Measurements from ENCODE around the gene LSM10.

The LSM10 gene

DNA sequence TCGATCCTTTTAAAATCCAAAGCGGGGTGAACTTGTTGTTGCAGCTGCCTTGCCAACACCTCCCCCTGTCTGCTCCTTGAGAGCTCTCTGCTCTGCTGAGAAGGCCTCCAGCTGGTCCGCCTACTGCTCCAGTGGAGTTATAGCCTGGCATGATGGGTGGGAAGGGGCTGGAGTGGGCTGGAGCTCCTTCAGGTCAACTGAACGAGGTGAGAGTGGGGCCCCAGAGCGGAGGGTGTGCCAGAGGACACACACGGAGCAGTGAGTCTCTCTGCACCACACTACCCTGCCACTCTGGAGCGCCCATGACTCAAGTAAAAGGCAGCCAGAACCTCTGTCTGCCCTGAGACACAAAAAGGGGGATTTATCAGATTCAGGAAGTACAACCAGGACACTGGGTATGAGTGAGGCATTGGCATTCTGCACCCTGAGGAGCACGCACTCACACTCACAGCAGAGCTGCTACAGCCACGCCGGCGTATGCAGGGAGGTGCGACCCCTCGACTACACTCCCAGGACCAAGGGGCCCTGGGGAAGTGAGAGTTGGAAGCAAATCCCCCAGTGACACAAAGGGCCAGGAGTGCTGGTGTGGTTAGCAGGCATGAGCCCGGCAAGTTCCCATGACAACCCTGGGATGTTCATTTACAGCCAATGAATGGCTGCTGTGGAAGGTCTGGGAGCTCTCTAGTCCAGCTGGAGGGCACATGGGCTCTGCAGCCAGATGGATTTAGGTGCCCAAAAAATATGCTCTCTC lies 46.3 kb downstream of the LSM10 start:
- DNase-seq (ENCODE audit: low read depth): no peak

DNA sequence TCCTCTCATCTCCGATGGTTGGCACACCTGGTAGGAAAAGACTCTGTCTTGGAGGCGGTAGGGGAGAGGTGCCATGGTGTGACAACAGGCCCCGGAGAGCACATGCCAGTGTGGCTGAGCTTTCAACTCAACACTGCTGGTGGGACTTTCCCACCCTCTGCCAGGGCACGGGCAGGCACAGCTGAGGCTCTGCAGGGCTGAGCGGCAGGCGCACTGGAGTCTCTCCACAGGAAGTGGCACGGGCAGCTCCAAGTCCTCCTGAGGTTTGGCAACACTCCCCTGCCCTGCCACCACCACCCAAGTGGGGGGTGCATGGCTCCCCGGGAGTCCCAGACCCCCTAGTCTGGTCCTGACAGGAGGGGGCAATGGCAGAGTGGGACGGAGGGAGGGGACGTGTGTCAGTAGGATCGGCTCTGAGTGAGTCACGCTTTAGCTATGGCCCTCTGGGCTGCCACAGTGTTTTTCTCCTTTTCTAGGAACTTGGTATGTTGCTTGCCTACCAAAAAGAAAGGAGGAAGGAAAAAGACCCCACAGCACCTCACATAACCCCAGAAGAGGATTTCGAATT lies 47.0 kb downstream of the LSM10 start:
- DNase-seq (ENCODE audit: low read depth): peak; percentile 29

DNA sequence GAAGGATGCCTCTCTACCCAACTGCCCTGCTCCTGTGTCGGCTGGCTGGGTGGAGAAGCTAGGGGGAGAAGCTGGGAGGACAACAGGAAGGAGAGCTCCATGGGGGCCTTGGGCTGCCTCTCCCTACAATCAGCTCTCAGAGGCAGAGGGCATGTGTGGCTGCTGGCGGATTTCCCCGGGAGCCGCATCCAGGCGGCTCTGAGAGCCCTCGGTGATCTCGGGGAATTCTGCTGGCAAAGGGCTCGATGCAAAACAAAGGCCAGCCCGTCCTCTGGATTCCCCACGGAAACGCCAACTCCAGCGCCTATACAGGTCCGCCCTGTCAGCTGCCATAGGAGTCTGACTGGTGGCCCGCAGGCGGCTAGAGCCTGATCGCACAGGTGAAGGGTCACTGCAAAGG lies 47.9 kb downstream of the LSM10 start:
- DNase-seq (ENCODE audit: low read depth): no peak

DNA sequence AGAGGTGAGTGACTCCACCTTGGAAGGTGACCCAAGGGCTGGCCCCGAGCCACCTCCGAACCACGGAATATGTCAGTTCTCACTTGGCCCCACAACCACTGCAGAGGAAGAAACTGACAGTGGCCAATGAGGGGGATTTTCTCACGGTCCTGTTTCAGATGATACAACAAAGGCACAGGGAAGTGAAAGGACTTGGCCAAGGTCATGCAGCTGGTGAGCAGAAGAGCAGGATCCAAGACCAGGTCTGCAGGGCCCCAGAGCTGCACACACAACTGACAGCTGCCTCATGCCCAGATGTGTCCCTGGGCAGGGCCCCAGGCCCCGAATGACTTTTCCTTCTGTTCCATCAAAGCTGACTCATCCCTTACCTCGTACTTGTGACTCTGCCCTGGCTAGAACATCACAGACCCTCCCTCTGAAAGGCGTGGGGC lies 48.5 kb downstream of the LSM10 start:
- no peak for DNase-seq (ENCODE audit: low read depth)

DNA sequence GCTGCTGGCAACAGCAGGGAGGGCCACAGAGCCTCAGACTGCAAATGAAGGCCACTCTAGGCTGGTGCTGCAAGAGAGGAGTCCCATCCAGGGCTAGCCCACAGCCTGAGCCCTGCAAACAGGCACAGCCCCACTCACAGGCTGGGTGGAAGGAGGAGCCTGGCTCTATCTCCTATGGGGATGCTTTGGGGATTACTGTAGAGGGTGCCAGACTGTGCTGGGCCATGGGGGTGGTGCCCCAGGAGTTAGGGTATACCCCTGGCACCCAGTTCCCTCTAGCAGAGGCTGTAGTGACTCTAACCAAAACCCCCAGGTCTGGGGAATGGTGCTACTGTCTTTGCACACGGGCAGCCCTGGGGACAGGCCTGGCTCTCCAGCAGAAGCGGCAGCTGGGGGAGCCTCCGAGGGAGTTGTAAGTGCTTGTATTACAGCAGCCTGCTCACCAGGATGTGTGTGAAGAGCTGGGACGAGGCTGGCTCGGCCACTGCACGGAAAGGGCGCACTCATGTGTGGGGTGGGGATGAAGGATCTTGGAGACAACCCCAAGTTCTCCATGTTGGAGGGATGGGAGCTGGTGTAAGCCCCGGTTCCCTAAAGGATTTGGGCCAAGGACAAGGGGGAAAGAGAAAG lies 50.9 kb downstream of the LSM10 start:
- DNase-seq (ENCODE audit: low read depth): no peak

DNA sequence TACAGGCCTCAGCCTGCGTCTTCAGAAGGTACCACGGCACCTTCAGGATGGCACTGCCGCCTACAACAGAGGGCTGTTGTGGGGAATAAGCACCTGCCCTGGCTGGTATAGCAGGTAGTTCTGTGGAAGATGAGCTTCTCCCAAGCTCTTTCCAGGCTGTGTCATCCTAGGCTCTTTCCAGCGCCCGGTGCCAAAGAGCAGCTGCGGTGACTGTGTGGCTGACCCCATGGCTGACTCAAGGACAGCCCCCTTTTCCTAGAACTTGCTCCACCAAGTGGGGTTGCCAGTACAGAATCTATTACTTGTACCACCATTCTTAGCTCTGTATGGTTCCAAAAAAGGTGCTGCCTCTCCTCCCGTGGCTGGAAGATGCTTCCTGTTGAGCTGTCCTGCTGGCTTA lies 52.4 kb downstream of the LSM10 start:
- no peak for DNase-seq (ENCODE audit: low read depth)

DNA sequence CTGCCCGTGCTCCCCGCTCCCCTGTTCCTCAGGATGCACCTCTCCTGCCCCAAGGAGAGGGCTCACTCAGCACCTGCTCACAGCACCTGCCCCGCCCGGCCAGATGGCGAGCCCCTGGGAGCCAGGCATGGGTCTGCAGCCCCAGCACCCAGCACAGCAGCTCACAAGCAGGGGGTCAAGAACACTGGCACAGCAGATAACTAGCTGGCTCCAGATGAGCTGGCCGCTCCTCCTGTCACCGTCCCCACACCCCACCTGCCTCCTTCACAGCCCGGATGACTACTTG lies 53.4 kb downstream of the LSM10 start:
- no peak for DNase-seq (ENCODE audit: low read depth)

DNA sequence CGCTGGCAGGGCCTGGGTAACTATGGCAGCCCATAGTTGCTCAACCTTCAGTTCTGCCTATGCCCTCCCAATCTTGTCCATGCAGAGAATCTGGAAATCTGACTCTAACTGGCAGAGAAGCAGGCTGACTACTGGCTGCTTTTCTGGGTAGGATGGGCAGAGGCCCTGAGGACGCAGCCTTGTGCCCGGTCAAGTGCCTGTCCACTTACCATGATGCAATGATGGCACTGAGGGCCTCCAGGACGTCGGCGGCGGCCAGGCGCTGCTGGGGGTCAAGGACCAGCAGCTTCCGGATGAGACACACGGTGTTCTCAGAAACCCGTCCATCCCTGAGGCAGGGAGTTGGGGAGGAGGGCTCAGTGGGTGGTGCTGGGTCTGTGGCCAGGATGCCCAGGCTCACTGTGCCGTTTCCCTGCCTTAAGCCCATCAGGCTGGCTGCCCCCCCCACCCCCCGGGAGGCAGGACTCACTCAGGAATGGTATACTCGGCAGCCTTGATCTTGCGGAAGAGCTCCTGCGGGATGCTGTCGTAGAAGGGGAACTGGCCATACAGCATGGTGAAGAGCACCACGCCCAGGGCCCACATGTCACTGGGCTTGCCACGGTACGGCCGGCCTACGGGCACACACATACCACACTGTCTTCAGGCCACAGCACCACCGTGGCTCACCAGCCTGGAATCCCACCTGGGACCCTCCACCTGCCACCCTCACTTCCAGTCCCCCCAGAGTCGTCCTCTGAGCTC lies 53.9 kb downstream of the LSM10 start:
- DNase-seq (ENCODE audit: low read depth): no peak
